HG03045 (cell line): Measurements from ENCODE around the gene PHPT1.

ENCODE experiments used
- ATAC-seq: cut with Tn5 transposase; IDR thresholded peaks from one replicate; pipeline ENCODE4 v1.9.1; 2021; ENCODE audit warnings: mild to moderate bottlenecking, moderate library complexity; ENCODE audit not compliant: unreplicated experiment

PHPT1 gene

DNA sequence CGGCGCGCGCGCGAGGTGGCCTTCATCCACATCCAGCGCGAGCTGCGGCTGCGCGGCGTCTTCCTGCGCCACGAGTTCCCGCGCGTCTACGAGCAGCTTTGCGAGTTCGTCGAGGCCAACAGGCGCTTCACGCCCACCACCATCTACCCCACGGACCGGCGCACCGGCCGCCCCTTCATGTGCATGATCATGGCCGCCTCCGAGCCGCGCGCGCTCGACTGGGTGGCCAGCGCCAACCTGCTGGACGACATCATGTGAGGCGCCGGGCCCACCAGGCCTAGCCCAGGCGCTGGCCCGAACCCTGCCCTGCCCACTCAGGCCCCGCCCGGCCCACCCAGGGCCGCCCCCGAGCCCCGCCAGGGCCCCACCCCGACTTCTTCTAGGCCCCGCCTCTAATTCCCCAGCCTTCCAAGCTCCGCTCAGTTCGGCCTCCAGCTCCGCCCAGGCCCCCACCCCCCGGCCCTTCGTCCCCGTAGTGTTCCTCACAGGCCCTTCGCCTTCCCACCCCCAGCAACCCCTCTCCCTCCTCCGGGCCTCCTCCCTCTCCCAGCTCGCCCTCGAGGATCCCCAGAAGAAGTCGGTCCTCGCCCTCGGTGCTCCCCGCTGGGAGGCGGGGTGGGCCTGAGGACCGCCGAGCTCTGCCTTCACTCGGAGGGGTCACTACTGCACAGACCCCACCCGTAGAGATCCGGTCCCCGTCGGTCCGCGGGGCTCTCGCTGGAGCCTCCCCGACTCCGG is 2.0 kb upstream of the PHPT1 start:
- no peak for ATAC-seq

DNA sequence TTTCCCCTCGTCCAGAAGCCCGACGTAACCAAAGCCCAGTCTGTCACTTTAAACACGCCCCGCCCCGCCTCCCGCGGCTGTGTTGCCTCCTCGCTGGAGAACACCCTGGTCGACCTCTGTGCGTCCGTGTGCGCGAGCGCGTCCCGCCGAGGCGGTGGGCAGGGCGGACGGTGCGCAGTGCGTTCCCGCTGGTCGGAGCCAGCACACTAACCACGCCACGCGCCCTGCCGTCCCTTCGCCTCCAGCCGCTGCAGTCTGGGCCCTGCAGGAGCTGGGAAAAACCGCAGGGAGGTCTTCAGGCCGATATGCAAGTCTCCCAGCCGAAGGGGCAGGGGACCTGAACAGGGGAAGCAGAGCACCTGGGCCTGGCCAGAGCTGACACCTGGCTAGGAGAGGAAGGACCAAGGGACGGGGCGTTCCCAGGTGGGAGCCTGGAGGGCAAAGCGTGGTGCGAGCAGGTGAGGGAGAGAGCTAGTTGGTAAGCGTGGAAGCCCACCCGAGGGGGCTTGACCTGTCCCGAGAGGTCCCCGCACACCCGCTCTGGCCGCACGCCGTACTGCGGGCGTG is 1.3 kb upstream of the PHPT1 start:
- ATAC-seq: no peak

DNA sequence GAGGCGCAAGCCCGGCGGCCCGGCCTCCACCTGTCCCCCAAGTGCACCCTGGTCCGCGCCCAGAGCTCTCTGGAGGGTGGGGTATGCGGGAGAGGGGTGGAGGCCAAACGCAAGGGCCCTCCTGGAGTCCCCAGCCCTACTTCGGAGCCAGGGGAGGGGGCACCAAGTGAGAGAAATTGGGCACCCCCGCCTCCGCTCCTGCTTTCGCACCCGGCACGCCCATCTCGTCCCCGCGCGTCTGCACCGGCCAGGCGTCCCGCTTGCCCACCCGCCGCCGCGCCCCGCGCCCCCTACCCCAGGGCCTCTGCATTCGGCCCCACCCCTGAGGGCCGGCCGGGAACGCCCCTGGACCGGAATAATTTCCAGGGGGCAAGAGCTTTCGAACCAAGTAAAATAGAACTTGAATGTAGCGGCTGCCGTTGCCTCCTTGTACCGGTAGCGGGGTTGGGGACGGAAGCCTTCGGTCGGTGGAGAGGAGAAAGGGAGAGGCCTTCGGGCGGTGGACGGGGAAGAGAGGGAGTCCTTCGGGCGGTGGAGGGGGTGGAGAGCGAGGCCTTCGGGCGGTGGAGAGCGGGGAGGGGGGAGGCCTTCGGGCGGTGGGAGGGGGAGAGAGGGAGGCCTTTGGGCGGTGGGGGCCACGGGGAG is 694 bp upstream of the PHPT1 start:
- ATAC-seq: peak; percentile 6

DNA sequence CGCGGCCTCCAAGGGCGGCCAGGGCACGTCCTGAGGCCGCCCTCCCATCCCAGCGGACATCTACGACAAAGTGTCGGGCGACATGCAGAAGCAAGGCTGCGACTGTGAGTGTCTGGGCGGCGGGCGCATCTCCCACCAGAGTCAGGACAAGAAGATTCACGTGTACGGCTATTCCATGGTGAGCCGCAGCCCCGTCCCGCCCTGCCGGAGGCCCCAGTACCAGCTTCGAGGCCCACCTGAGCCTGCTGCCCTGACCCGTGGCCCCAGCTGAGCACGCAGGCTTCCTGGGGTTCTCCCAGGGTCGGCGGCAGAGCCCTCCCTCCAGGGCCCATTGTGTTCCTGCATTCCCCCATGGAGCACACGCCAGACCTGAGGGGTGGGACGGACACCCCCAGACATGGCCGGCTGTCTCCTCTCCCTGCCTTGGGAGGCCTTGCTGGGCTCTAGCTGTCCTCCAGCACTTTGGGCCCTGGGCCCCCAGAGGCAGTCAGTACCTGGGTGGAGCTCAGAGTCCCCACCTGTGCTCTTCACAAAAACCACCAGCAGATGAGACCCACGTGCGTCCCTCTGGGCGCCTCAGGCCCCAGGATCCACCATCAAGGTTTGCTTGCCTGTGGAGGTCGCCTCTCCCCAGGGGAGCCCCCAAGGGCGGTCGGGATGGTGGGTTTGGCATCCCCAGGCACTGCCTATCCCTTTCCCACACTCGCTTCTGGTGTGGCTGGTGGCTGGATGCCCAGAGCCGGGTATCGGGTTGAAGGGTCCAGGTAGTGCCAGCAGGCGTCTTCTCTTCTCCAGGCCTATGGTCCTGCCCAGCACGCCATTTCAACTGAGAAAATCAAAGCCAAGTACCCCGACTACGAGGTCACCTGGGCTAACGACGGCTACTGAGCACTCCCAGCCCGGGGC is 1.0 kb downstream of the PHPT1 start:
- ATAC-seq: no peak

DNA sequence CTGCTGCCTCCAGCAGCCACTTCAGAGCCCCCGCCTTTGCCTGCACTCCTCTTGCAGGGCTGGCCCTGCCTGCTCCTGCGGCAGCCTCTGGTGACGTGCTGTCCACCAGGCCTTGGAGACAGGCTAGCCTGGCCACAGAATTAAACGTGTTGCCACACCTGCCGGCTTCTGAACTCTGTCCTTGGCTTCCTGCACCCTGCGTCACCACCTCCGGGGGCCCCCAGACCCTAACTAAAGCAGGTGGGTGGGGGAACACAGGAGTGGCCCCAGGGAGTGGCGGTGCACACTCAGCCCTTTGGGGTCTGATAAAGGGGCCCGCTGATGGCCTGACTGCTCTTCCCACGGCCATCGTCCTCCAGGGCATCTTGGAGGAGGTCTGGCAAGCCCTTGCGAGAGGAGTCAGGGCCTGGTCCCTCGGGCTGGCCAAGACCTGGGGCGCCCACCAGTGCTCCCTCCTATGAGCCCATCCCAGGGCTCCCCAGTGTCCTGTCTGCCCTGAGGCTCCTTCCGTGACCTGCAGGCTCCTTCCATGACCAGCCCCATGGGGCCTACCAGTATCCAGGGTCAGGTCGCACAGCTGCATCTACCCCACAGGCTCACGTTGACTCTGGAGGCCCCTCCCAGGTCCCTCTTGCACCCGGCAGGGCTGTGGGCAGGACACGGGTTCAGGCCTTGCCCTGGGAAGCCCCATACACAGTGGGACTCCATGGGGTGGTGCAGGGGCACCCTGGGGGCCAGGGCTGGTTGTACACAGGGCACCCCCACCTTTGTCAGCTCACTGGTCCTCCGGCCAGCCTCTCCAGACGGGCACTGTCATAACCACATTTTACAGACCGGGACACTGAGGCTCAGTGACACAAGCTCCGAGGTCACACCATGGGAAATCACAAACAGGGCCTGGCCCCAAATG is 1.9 kb downstream of the PHPT1 start:
- no peak for ATAC-seq

DNA sequence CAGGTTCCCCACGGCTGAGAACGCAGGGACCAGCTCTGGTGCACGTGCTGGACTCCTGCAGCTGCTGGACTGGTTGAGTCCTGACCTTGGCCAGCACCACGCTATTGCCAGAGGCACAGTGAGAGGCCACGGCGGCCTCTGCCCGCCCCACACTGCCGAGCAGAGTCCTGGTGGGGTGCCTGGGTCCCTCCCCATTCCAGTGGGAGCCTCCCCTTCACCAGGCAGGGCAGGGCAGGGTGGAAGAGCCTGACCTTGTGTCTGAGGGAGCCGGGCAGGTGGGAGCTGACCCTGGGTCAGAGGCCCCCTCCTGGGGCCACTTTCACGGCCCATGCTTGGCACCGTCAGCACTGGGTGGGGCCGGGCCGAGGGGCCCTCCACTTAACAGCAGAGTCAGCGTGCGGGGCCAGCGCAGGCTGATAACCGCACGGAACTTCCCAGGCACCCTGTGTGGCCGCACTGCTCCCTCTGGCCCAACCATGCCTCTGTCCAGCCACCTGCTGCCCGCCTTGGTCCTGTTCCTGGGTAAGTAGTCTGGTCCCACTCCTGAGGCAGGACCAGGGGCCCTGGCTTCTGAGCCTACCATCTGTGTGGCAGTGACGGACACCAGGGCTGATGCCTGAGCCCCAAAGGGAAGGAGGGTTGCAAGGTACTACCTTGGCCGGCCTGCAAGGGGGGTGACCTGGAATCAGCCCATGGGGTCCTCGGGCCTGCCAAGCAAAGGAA is 2.9 kb downstream of the PHPT1 start, which contains the start of gene MAMDC4:
TSS of gene MAMDC4 (plus strand) at position 406 of the 723 bp plus-strand sequence. CDS start at position 477, 71 bp downstream.
- no peak for ATAC-seq

DNA sequence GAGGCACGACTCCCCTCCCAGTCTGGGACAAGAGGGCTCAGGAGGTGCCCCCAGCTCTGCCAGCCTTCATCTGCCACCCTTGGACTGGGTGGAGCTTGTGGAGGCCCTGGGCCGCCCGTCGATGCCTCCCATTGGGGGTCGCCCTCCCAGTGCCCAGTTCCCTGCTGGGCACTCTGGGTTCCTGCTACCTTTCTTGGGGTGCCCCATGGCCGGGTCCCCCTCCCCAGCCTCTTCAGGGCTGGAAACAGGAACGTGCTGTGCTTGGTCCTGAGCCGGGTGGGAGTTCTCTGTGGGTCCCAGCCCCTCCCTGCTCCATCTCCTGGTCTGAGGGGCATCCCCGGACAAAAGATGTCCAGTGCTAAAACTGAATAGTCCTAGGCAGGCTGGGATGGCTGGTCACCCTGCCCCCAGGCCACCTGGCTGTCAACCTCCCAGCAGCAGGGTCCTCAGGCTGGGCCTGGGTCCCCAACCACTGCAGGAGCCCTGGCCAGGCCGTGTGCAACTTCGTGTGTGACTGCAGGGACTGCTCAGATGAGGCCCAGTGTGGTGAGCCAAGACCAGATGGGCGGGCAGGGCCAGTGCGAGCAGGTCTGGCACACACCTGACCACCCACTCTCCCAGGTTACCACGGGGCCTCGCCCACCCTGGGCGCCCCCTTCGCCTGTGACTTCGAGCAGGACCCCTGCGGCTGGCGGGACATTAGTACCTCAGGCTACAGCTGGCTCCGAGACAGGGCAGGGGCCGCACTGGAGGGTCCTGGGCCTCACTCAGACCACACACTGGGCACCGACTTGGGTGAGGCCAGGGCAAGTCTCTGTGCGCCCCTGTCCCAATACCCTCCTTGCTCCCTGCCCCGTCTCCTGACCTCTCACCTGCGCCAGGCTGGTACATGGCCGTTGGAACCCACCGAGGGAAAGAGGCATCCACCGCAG is 3.7 kb downstream of the PHPT1 start:
- ATAC-seq: no peak

DNA sequence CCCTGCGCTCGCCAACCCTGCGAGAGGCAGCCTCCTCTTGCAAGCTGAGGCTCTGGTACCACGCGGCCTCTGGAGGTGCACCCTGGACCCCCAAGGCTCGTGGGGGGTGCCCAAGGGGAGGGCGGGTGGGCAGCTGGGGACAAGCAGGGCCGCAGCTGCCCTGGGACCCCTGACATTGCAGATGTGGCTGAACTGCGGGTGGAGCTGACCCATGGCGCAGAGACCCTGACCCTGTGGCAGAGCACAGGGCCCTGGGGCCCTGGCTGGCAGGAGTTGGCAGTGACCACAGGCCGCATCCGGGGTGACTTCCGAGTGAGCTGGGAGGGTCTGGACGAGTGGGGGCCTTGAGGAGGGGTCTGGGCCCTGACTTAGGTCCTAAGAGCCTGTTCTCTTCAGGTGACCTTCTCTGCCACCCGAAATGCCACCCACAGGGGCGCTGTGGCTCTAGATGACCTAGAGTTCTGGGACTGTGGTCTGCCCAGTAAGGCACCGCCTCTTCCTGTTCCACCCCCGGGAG is 4.4 kb downstream of the PHPT1 start:
- no peak for ATAC-seq

DNA sequence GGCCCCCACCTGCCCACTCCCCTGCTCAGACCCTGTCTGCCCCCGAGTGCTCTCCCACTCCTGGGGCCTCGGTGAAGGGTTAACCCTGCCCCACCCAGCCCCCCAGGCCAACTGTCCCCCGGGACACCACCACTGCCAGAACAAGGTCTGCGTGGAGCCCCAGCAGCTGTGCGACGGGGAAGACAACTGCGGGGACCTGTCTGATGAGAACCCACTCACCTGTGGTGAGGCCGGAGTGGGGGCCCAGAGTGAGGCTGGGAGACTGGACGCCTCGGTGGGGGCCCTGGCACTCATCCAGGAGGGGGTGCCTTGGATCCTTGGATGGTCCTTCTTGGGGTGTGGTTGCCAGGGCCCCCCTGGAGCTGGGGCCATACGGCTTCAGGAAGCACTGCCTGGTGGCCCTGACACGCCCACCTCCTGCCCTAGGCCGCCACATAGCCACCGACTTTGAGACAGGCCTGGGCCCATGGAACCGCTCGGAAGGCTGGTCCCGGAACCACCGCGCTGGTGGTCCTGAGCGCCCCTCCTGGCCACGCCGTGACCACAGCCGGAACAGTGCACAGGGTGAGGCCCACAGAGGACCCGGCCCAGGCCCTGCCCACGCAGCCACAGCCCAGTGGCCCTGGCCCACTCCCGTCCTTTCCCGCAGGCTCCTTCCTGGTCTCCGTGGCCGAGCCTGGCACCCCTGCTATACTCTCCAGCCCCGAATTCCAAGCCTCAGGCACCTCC is 5.1 kb downstream of the PHPT1 start:
- ATAC-seq: no peak

DNA sequence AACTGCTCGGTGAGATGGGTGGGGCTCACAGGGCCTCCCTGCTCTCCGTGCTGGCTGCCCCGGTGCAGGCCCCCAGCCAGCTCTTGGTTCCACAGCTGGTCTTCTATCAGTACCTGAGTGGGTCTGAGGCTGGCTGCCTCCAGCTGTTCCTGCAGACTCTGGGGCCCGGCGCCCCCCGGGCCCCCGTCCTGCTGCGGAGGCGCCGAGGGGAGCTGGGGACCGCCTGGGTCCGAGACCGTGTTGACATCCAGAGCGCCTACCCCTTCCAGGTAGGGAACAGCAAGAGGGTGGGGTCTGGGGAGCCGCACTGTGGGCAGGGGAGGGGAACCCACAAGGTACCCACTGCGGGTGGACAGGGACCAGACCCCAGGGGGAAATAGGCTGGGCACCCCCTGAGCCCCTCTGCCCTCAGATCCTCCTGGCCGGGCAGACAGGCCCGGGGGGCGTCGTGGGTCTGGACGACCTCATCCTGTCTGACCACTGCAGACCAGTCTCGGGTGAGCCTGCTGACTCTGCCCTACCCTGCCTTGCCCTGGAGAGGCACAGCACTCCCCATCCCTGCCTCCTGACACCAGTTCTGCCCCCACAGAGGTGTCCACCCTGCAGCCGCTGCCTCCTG is 5.7 kb downstream of the PHPT1 start:
- ATAC-seq: no peak

DNA sequence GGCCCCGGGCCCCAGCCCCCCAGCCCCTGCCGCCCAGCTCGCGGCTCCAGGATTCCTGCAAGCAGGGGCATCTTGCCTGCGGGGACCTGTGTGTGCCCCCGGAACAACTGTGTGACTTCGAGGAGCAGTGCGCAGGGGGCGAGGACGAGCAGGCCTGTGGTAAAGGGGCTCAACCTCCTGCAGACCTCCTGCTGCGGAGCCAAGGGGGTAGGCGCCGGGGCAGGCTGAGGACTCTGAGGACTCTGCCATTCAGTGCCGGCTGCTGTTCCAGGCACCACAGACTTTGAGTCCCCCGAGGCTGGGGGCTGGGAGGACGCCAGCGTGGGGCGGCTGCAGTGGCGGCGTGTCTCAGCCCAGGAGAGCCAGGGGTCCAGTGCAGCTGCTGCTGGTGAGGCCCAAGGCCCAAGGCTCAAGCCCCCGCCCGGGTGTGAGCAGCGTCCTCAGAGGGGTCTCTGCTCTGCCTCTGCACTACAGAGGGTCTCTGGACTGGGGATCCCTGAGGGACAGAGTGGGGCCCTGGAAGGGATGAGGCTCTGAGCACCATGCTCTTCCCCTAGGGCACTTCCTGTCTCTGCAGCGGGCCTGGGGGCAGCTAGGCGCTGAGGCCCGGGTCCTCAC is 6.4 kb downstream of the PHPT1 start:
- no peak for ATAC-seq

DNA sequence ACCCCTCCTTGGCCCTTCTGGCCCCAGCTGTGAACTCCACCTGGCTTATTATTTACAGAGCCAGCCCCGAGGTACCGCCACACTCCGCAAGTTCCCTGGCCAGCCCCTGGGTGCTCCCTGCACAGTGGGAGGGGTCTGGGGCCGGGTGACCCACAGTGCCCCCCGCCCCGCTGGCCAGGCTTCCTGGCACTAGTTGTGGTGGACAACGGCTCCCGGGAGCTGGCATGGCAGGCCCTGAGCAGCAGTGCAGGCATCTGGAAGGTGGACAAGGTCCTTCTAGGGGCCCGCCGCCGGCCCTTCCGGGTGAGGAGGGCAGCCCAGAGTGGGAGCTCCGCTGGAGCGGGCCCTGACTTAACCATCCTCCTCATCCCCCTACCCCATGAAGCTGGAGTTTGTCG is 6.9 kb downstream of the PHPT1 start:
- ATAC-seq: no peak

DNA sequence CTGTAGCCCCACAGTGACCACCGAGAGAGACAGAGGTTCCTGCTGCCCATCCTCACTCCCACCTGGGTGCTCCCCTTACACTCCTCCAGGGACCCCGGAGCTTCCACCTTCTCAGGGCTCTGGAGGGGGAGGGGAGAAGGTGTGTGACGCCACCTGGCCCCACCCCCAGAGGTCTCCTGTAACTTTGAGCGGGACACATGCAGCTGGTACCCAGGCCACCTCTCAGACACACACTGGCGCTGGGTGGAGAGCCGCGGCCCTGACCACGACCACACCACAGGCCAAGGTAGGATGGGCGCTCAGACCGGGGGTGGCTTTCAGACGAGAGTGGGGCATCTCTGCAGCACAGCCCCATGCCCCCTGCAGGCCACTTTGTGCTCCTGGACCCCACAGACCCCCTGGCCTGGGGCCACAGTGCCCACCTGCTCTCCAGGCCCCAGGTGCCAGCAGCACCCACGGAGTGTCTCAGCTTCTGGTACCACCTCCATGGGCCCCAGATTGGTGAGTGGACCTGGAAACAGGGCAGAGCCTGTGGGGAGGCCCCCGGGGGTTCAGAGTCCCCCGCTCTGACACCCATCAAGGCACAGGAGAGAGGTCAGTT is 7.4 kb downstream of the PHPT1 start:
- ATAC-seq: no peak

DNA sequence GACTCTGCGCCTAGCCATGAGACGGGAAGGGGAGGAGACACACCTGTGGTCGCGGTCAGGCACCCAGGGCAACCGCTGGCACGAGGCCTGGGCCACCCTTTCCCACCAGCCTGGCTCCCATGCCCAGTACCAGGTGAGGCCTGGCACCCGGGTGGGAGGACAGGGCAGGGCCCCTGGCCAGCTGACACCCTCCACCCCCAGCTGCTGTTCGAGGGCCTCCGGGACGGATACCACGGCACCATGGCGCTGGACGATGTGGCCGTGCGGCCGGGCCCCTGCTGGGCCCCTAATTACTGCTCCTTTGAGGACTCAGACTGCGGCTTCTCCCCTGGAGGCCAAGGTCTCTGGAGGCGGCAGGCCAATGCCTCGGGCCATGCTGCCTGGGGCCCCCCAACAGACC is 8.0 kb downstream of the PHPT1 start:
- ATAC-seq: no peak

DNA sequence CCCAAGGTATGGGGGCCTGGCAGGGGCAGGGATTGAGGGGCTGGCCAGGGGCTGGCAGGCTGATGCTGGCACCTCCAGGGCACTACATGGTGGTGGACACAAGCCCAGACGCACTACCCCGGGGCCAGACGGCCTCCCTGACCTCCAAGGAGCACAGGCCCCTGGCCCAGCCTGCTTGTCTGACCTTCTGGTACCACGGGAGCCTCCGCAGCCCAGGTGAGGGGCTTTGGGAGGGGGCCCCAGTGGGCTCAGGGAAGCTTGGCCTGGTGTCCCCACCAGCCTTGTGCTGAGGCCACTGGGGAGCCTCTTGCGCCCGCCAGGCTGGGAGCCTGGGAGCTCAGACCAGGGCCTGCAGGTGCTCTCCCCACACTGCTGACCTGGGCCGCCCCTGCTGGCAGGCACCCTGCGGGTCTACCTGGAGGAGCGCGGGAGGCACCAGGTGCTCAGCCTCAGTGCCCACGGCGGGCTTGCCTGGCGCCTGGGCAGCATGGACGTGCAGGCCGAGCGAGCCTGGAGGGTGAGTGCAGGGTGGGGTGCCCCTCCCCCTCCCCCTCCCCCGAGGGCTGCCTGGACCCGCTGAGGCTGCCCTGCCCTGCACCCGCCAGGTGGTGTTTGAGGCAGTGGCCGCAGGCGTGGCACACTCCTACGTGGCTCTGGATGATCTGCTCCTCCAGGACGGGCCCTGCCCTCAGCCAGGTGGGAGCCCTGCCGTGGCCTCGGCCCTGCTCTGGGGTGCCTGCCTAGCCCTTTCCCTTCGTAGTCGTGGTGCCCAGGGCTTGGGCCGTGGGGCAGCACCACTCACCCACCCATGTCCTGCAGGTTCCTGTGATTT is 8.6 kb downstream of the PHPT1 start:
- ATAC-seq: no peak
